ENCODE data around the gene GPI.

DNA sequence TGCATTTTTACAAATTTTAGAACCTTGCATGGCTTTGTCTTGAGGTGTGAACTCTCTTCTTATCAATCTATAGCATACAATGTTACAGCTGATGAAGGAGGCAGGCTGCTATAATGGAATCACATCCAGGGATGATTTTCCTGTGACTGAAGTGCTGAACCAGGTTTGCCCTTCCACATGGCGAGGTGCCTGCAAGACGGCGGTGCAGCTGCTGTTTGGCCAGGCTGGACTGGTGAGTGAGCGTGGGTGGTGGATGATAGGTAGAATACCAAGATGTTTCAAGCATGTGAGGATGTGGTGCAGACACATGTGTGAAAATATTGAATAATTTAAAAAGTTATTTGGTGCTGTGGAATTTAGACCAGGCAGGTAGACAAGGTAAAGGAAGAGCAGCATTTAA, 34.9 kb upstream of the GPI start:
- TF ChIP-seq PPARA (CRISPR knock-in tag; IDR thresholded peaks at IDR 0.05; ENCODE audit: borderline replicate concordance): no peak
- TF ChIP-seq ZNF565 (CRISPR knock-in tag; conservative IDR thresholded peaks at IDR 0.05; ENCODE audit: low read depth): no peak
- TF ChIP-seq GLIS3 (CRISPR knock-in tag; IDR thresholded peaks at IDR 0.05): no peak
- TF ChIP-seq, protein P1, sequence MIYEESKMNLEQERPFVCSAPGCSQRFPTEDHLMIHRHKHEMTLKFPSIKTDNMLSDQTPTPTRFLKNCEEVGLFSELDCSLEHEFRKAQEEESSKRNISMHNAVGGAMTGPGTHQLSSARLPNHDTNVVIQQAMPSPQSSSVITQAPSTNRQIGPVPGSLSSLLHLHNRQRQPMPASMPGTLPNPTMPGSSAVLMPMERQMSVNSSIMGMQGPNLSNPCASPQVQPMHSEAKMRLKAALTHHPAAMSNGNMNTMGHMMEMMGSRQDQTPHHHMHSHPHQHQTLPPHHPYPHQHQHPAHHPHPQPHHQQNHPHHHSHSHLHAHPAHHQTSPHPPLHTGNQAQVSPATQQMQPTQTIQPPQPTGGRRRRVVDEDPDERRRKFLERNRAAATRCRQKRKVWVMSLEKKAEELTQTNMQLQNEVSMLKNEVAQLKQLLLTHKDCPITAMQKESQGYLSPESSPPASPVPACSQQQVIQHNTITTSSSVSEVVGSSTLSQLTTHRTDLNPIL (CRISPR knock-in tag; IDR thresholded peaks at IDR 0.05; ENCODE audit: low read depth): no peak
- TF ChIP-seq RARB (CRISPR knock-in tag; IDR thresholded peaks at IDR 0.05): no peak
- TF ChIP-seq PATZ1 (CRISPR knock-in tag; IDR thresholded peaks at IDR 0.05; ENCODE audit: borderline replicate concordance): no peak
- no peak for TF ChIP-seq ZFP30 (CRISPR knock-in tag; IDR thresholded peaks at IDR 0.05)
- TF ChIP-seq ISL1 (CRISPR knock-in tag; IDR thresholded peaks at IDR 0.05): no peak
- TF ChIP-seq CSDC2 (CRISPR knock-in tag; IDR thresholded peaks at IDR 0.05): no peak

Data from SK-N-SH treated with all-trans-retinoic acid at 6 μM for 48 hours (cell line).